Right atrium auricular region (tissue), 2 donors: ENCODE data around the gene TMEM50B. TPM values are rescaled to one million over a fixed set of nuclear protein-coding genes. Genes with fewer than 3 reads are reported as not detected.

Experiments
- DNase-seq: peaks from one replicate; pipeline ENCODE4 v3.0.0-alpha.2; 2019; ENCODE audit warnings: low spot score
- H3K27ac ChIP-seq, 2 donors: fragments of 200-600 bp; sonication (generic); 1 replicate in 1 of 2; 2 replicates in 1 of 2; pipeline ENCODE4 v1.5.1; 2016 to 2019
- H3K27me3 ChIP-seq, 2 donors: fragments of 200-600 bp; sonication (generic); one replicate each; pipeline versions ENCODE4 v1.5.1 to v1.6.0; 2017 to 2019
- H3K36me3 ChIP-seq: fragments of 200-600 bp; sonication (generic); one replicate; pipeline ENCODE4 v1.5.1; 2016
- H3K4me1 ChIP-seq, 2 donors: fragments of 200-600 bp; sonication (generic); one replicate each; pipeline versions ENCODE4 v1.5.1 to v1.6.0; 2017 to 2019
- H3K4me3 ChIP-seq, 2 donors: fragments of 200-600 bp; sonication (generic); 1 replicate in 1 of 2; 2 replicates in 1 of 2; pipeline ENCODE4 v1.5.1; 2017 to 2019; ENCODE audit warnings: mild to moderate bottlenecking in 1 of 2, moderate library complexity in 1 of 2
- H3K9me3 ChIP-seq, 2 donors: fragments of 200-600 bp; sonication (generic); one replicate each; pipeline ENCODE4 v1.5.1; 2019
- total RNA-seq, 2 donors: library from RNA; depleted of rRNA; stranded (reverse); fragments of >200 nt; gene quantifications; one replicate each; pipeline ENCODE4 v1.1.0, GENCODE V29; 2016
- TF ChIP-seq, protein P1 (sequence below), 2 donors: fragments of 200-600 bp; sonication (generic); IDR thresholded peaks; one replicate each; pipeline ENCODE4 v1.5.1; 2019; ENCODE audit warnings: antibody characterized with exemption in 2 of 2

The TMEM50B gene
- total RNA-seq, 2 donors from 2014 or later, result 31.1 to 41.0 TPM

DNA sequence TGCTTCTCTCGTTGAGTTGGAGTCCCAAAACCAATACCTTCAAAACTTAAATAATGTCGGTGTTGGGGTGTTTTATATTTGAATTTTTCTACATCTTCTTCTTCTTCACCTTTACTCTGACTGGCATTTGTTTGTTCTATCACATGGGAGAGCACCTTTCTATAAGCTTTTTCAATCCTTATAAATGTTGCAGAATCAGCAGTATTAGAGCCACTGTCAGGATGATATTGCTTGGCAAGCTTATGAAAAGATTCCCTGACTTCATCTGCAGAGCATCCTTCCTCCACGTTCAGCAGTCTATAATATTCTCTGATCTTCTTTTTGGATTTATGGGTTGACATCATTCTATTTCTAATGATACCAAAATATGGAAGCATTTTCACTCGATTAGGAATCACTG lies 9.2 kb upstream of the TMEM50B start:
- no peak overlapping the region for H3K4me3 ChIP-seq
- H3K36me3 ChIP-seq, result no peaks in the 10 kb centered on the region
- H3K27ac ChIP-seq, result no peak overlapping the region
- H3K27me3 ChIP-seq, result no peaks in the 10 kb centered on the region
- no peak for DNase-seq
- TF ChIP-seq, protein P1, sequence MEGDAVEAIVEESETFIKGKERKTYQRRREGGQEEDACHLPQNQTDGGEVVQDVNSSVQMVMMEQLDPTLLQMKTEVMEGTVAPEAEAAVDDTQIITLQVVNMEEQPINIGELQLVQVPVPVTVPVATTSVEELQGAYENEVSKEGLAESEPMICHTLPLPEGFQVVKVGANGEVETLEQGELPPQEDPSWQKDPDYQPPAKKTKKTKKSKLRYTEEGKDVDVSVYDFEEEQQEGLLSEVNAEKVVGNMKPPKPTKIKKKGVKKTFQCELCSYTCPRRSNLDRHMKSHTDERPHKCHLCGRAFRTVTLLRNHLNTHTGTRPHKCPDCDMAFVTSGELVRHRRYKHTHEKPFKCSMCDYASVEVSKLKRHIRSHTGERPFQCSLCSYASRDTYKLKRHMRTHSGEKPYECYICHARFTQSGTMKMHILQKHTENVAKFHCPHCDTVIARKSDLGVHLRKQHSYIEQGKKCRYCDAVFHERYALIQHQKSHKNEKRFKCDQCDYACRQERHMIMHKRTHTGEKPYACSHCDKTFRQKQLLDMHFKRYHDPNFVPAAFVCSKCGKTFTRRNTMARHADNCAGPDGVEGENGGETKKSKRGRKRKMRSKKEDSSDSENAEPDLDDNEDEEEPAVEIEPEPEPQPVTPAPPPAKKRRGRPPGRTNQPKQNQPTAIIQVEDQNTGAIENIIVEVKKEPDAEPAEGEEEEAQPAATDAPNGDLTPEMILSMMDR (IDR thresholded peaks at IDR 0.05), result no peak
- no peaks in the 10 kb centered on the region for H3K9me3 ChIP-seq
- H3K4me1 ChIP-seq, result peaks cover 0 to 12% of the 10 kb centered on the region in 2 donors

DNA sequence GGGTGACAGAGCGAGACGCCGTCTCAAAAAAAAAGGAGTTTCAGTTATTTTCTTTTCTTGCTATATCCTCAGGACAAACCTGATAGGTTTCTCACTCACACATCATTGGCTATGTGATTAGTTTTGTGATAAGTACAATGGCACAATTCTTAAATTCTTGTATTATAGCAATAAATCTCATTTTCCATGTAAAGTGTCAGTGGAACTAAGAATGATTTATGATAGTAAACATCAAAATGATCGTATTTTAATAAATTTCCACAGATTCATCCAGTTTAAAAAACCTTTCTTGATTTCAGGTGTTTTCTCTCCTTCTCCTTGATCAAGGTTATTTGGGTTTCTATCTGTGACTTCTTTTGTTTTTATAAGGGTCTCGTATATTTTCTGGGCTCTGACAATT lies 8.2 kb upstream of the TMEM50B start:
- TF ChIP-seq, protein P1 (IDR thresholded peaks at IDR 0.05), result no peak
- no peaks in the 10 kb centered on the region for H3K36me3 ChIP-seq

DNA sequence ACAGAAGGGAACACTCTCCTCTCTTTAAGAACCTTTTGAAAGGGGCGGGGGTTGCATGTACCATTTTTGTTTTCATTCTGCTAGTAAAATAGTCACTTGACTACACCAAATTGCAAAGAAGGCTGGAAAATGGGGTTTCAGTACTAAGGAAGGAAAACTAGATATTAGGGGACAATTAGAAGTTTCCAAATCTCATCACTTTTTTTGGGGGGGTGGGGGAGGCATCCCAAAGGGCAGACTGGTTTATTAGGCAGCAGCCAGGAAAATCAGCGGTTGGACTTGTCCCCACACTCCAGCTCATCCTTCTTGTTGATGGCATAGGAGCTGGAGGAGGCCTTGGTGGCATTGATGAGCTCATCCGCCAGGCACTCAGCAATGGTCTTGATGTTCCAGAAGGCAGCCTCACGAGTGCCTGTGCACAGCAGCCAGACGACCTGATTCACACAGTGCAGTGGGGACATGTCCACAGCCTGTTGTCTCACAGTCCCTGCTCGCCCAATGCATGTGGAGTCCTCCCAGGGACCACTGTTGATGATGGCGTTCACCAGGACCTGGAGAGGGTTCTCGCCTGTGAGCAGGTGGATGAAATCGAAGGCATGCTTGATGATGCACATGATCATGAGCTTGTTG lies 1.7 kb upstream of the TMEM50B start:
- Histone ChIP-seq H3K4me3 (no peak overlapping the region), H3K4me1 (peaks cover 0 to 17% of the 10 kb centered on the region in 2 donors), H3K36me3 (no peaks in the 10 kb centered on the region), H3K9me3 (no peaks in the 10 kb centered on the region), H3K27ac (no peak overlapping the region), H3K27me3 (no peaks in the 10 kb centered on the region)
- TF ChIP-seq, protein P1 (IDR thresholded peaks at IDR 0.05), result no peak
- no peak for DNase-seq

More for the DNA sequence above, 8.2 kb upstream of the TMEM50B start:
- Histone ChIP-seq H3K27me3 (no peaks in the 10 kb centered on the region), H3K4me1 (peaks cover 0 to 12% of the 10 kb centered on the region in 2 donors), H3K27ac (no peak overlapping the region), H3K4me3 (no peak overlapping the region), H3K9me3 (no peaks in the 10 kb centered on the region)
- DNase-seq, result no peak

GRCh38 chr21:33480481-33481103 lies 818 bp upstream of the TMEM50B start:
- TF ChIP-seq, protein P1 (IDR thresholded peaks at IDR 0.05), result no peak
- Histone ChIP-seq H3K36me3 (no peaks in the 10 kb centered on the region), H3K4me3 (peak overlapping the region; percentile 94 to 96), H3K27ac (peak overlapping the region; percentile 96 to 99), H3K27me3 (no peaks in the 10 kb centered on the region), H3K4me1 (peaks cover 0 to 17% of the 10 kb centered on the region in 2 donors), H3K9me3 (no peaks in the 10 kb centered on the region)
- DNase-seq, result no peak

GRCh38 chr21:33478935-33479678 lies 667 bp downstream of the TMEM50B start:
- Histone ChIP-seq H3K9me3 (no peaks in the 10 kb centered on the region), H3K36me3 (no peaks in the 10 kb centered on the region), H3K27ac (peak overlapping the region; percentile 96 to 99), H3K4me1 (peaks cover 0 to 17% of the 10 kb centered on the region in 2 donors), H3K27me3 (no peaks in the 10 kb centered on the region), H3K4me3 (peak overlapping the region; percentile 94 to 96)
- TF ChIP-seq, protein P1 (IDR thresholded peaks at IDR 0.05), result peak in 1 of 2 donors; percentile 39
- no peak for DNase-seq
